PC-3 (cell line): Measurements from ENCODE around the gene ELL2. TPM values are rescaled to one million over a fixed set of nuclear protein-coding genes. Genes with fewer than 3 reads are reported as not detected.

Source experiments
- ATAC-seq: fragments of 200-7000 bp; cut with Tn5 transposase; 2 replicates; pipeline ENCODE4 v1.9.1; 2020; ENCODE audit warnings: mild to moderate bottlenecking, moderate library complexity
- BruUV-seq: library from RNA; stranded (reverse); fragments of 400-500 nt; replicated peaks from 2 replicates; lab custom pipeline; 2021; lab: Mats Ljungman, UMichigan
- CTCF ChIA-PET: fragments of 300-600 bp; sonication (Branson Sonifier 250); formaldehyde crosslinking; loops from one replicate; lab custom pipeline; 2022; ENCODE audit warnings: antibody characterized with exemption; lab: Charles Lee
- POLR2A ChIA-PET: fragments of 300-600 bp; sonication (Branson Sonifier 250); formaldehyde crosslinking; loops from one replicate; lab custom pipeline; 2022; ENCODE audit warnings: antibody characterized with exemption; ENCODE audit not compliant: unreplicated experiment; lab: Charles Lee
- DNase-seq: peaks from one replicate; pipeline ENCODE4 v3.0.0-alpha.2; 2015
- H2AFZ ChIP-seq: fragments of 300-600 bp; sonication (generic); 2 replicates; pipeline ENCODE4 v1.6.0; 2016; ENCODE audit warnings: antibody characterized with exemption, low read length
- H3F3A ChIP-seq: fragments of 300-600 bp; sonication (generic); one replicate; pipeline ENCODE4 v1.6.0; 2017; ENCODE audit warnings: antibody characterized with exemption, low read length, control low read depth, mild to moderate bottlenecking; ENCODE audit not compliant: unreplicated experiment
- H3K27ac ChIP-seq: fragments of 300-600 bp; sonication (generic); 2 replicates; pipeline ENCODE4 v1.5.1; 2016; ENCODE audit warnings: mild to moderate bottlenecking, low read length
- H3K27me3 ChIP-seq: fragments of 300-600 bp; sonication (generic); 2 replicates; pipeline ENCODE4 v1.6.1; 2016; ENCODE audit warnings: low read length, mixed read lengths
- H3K36me3 ChIP-seq: fragments of 300-600 bp; sonication (generic); 2 replicates; pipeline ENCODE4 v1.6.1; 2016; ENCODE audit warnings: low read depth, mixed run types, low read length, mixed read lengths
- H3K4me1 ChIP-seq: fragments of 300-600 bp; sonication (generic); 2 replicates; pipeline ENCODE4 v1.5.1; 2016; ENCODE audit warnings: low read length; ENCODE audit not compliant: insufficient read depth
- H3K4me2 ChIP-seq: fragments of 300-600 bp; sonication (generic); 2 replicates; pipeline ENCODE4 v1.6.0; 2016; ENCODE audit warnings: low read length
- H3K4me3 ChIP-seq: fragments of 300-600 bp; sonication (generic); 2 replicates; pipeline ENCODE4 v1.5.1; 2016; ENCODE audit warnings: mild to moderate bottlenecking, low read length, mixed read lengths
- H3K79me2 ChIP-seq: fragments of 300-600 bp; sonication (generic); 2 replicates; pipeline ENCODE4 v1.6.1; 2017; ENCODE audit warnings: low read length, mixed read lengths
- H3K9ac ChIP-seq: fragments of 300-600 bp; sonication (generic); 2 replicates; pipeline ENCODE4 v1.6.0; 2016; ENCODE audit warnings: mild to moderate bottlenecking, low read length
- H3K9me2 ChIP-seq: fragments of 300-600 bp; sonication (generic); replicated peaks from 2 replicates; pipeline ENCODE4 v1.6.1; 2016; ENCODE audit warnings: mixed run types, low read length, mixed read lengths
- H3K9me3 ChIP-seq: fragments of 300-600 bp; sonication (generic); 2 replicates; pipeline ENCODE4 v1.6.1; 2016; ENCODE audit warnings: low read length, mixed read lengths
- H4K20me1 ChIP-seq: fragments of 300-600 bp; sonication (generic); 2 replicates; pipeline ENCODE4 v1.6.1; 2016; ENCODE audit warnings: low read length, mixed read lengths
- EZH2 ChIP-seq: fragments of 300-600 bp; sonication (generic); IDR thresholded peaks from one replicate; pipeline ENCODE4 v1.6.1; 2017; ENCODE audit warnings: antibody characterized with exemption, mild to moderate bottlenecking, low read length; ENCODE audit not compliant: unreplicated experiment
- EZH2phosphoT487 ChIP-seq: fragments of 300-600 bp; sonication (generic); IDR thresholded peaks from 2 replicates; pipeline ENCODE4 v1.6.1; 2018; ENCODE audit warnings: mild to moderate bottlenecking, antibody characterized with exemption, low read length, borderline replicate concordance
- intact Hi-C: fragments of 100-400 bp; cut with micrococcal nuclease; formaldehyde crosslinking; loops from 2 replicates; pipeline ENCODE4 v1.9.0; 2023
- total RNA-seq: library from RNA; depleted of rRNA; stranded (reverse); fragments of >200 nt; gene quantifications from 2 replicates; pipeline ENCODE4 v1.2.3, GENCODE V29; 2014
- TF ChIP-seq, protein P1 (sequence below): fragments of 300-600 bp; sonication (generic); conservative IDR thresholded peaks from 2 replicates; pipeline ENCODE4 v1.5.1; 2017; ENCODE audit warnings: antibody characterized with exemption, low read depth, mild to moderate bottlenecking, low read length

Gene ELL2
- total RNA-seq, 1 experiment from 2014 or later, result 72.2 TPM

GRCh38 chr5:95895771-95896170, 65.9 kb downstream of the ELL2 start:
- CTCF ChIA-PET, result no interaction called here
- no peak for DNase-seq
- H2AFZ ChIP-seq, result no peak overlapping the region
- no peaks in the 10 kb centered on the region for H4K20me1 ChIP-seq
- POLR2A ChIA-PET, result no interaction called here
- H3K4me3 ChIP-seq, result no peak overlapping the region
- intact Hi-C loops, result no loop called here
- H3K27me3 ChIP-seq, result no peaks in the 10 kb centered on the region
- BruUV-seq, result no TSS peak
- H3F3A ChIP-seq, result no peaks in the 10 kb centered on the region
- no peak overlapping the region for H3K4me2 ChIP-seq
- no peak for ATAC-seq
- H3K9me2 ChIP-seq, result no peaks in the 10 kb centered on the region
- peaks cover 22% of the 10 kb centered on the region for H3K79me2 ChIP-seq
- H3K4me1 ChIP-seq, result no peaks in the 10 kb centered on the region
- H3K9ac ChIP-seq, result no peak overlapping the region
- TF ChIP-seq, protein P1, sequence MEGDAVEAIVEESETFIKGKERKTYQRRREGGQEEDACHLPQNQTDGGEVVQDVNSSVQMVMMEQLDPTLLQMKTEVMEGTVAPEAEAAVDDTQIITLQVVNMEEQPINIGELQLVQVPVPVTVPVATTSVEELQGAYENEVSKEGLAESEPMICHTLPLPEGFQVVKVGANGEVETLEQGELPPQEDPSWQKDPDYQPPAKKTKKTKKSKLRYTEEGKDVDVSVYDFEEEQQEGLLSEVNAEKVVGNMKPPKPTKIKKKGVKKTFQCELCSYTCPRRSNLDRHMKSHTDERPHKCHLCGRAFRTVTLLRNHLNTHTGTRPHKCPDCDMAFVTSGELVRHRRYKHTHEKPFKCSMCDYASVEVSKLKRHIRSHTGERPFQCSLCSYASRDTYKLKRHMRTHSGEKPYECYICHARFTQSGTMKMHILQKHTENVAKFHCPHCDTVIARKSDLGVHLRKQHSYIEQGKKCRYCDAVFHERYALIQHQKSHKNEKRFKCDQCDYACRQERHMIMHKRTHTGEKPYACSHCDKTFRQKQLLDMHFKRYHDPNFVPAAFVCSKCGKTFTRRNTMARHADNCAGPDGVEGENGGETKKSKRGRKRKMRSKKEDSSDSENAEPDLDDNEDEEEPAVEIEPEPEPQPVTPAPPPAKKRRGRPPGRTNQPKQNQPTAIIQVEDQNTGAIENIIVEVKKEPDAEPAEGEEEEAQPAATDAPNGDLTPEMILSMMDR, result no peak
- TF ChIP-seq EZH2phosphoT487, result no peak
- TF ChIP-seq EZH2, result no peak
- no peaks in the 10 kb centered on the region for H3K9me3 ChIP-seq
- no peak overlapping the region for H3K27ac ChIP-seq
- H3K36me3 ChIP-seq, result peaks cover 69% of the 10 kb centered on the region

GRCh38 chr5:95895251-95895650, 66.4 kb downstream of the ELL2 start:
- H3F3A ChIP-seq, result no peaks in the 10 kb centered on the region
- H3K36me3 ChIP-seq, result peaks cover 69% of the 10 kb centered on the region
- intact Hi-C loops, result no loop called here
- DNase-seq (no peak), ATAC-seq (no peak)
- H3K4me3 ChIP-seq, result no peak overlapping the region
- H3K9ac ChIP-seq, result no peak overlapping the region
- no peak overlapping the region for H3K27ac ChIP-seq
- POLR2A ChIA-PET, result no interaction called here
- H4K20me1 ChIP-seq, result no peaks in the 10 kb centered on the region
- H3K4me1 ChIP-seq, result no peaks in the 10 kb centered on the region
- H3K27me3 ChIP-seq, result no peaks in the 10 kb centered on the region
- TF ChIP-seq, protein P1, result no peak
- TF ChIP-seq EZH2 (no peak), EZH2phosphoT487 (no peak)
- H3K79me2 ChIP-seq, result peaks cover 18% of the 10 kb centered on the region
- H3K9me3 ChIP-seq, result no peaks in the 10 kb centered on the region
- no TSS peak for BruUV-seq
- H3K4me2 ChIP-seq, result no peak overlapping the region
- CTCF ChIA-PET, result no interaction called here
- H2AFZ ChIP-seq, result no peak overlapping the region
- H3K9me2 ChIP-seq, result no peaks in the 10 kb centered on the region

- ChIA-PET POLR2A (no interaction called here), CTCF (no interaction called here)
- H3K27ac ChIP-seq, result no peak overlapping the region
- no peaks in the 10 kb centered on the region for H3K4me1 ChIP-seq
- no peaks in the 10 kb centered on the region for H3K27me3 ChIP-seq
- H2AFZ ChIP-seq, result no peak overlapping the region
- intact Hi-C loops, result loop anchor here (2.0 kb wide), 1 partner anchor 444 kb away; no protein-coding TSS in a partner anchor
- no peak for TF ChIP-seq EZH2
- no peak for TF ChIP-seq EZH2phosphoT487
- TF ChIP-seq, protein P1, result peak; percentile 63
- DNase-seq (peak; percentile 56), ATAC-seq (peak; percentile 62; the same call in 1 of the 2 replicates)
- no peaks in the 10 kb centered on the region for H3F3A ChIP-seq
- H4K20me1 ChIP-seq, result no peaks in the 10 kb centered on the region
- H3K9me3 ChIP-seq, result no peaks in the 10 kb centered on the region
- BruUV-seq, result no TSS peak
- no peaks in the 10 kb centered on the region for H3K9me2 ChIP-seq
- H3K9ac ChIP-seq, result no peak overlapping the region
- no peak overlapping the region for H3K4me2 ChIP-seq
- H3K79me2 ChIP-seq, result peaks cover 13% of the 10 kb centered on the region
- H3K4me3 ChIP-seq, result no peak overlapping the region
- H3K36me3 ChIP-seq, result peaks cover 65% of the 10 kb centered on the region
Observed at GRCh38 chr5:95892784-95893354, 68.8 kb downstream of the ELL2 start.
